SK-N-MC (cell line): ENCODE data around the gene TRMT2A.

Experiments used
- EZH2 ChIP-seq: fragments of 200-600 bp; sonication (generic); IDR thresholded peaks from one replicate; pipeline ENCODE4 v1.6.1; 2017; ENCODE audit warnings: antibody characterized with exemption
- FOXP2 ChIP-seq: optimal IDR thresholded peaks from 2 replicates; pipeline ENCODE3; 2011; ENCODE audit warnings: mild to moderate bottlenecking, moderate library complexity; ENCODE audit not compliant: insufficient read depth; ENCODE audit errors: extremely low read length, control extremely low read depth
- POLR2AphosphoS5 ChIP-seq: IDR thresholded peaks from 2 replicates; pipeline ENCODE4 v1.6.1; 2012; ENCODE audit warnings: mild to moderate bottlenecking, low read depth, low read length, borderline replicate concordance

- peak; percentile 77 for TF ChIP-seq POLR2AphosphoS5
- no peak for TF ChIP-seq EZH2
- TF ChIP-seq FOXP2, result no peak
These were observed 5.9 kb downstream of the TRMT2A start for GRCh38 chr22:20111045-20111688.
